ENCODE measurements around the gene FAM193A. TPM values are rescaled to one million over a fixed set of nuclear protein-coding genes. Genes with fewer than 3 reads are reported as not detected.

The FAM193A gene
- total and polyA plus RNA-seq, 2 experiments from 2014 or later = 12.0 to 22.9 TPM

DNA sequence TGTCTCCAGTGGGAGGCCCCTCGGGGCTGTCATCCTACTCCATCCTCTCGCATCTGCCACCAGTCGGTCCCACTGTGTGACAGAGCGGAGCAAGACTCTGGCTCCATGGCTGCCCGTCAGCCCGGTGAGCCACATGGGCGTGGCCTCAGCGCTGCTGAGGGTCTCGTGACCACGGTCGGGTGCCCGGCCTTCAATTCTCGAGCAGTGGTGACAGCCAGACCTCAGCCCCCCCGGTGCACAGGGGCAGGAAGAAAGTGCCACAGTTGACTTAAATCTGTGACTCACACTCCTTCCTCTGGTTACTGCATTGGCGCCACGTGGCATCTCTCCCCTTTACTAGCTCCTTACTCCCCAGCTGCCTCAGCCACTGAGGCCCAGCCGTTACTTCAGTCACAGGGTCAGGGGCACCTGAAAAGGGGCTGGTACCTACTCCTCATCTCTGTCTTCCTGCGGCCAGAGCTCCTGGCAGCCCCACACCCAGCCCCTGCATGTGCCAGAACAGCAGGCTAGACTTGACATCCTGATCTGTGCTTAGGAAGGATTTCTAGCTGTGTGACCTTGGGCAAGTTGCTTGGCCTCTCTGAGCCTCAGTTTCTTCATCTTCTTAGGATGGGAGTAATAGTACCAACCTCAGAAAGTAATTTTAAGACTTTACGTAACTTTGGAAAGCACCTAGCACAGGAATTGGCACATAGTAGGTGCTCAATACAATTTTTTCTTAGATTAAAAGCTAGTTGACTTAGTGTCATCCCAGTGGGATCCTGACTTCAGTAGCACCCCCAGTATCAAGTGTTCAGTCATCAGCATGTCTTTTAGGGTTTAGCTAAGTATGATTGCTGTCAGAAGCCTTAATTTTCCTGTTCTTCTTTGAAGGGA, 153.6 kb downstream of the FAM193A start:
- no peak overlapping the region for H2AFZ ChIP-seq
- H3K4me2 ChIP-seq = no peak overlapping the region
- no peak overlapping the region for H3K4me3 Mint-ChIP-seq
- no peaks in the 10 kb centered on the region for H3K9me2 ChIP-seq (ENCODE audit: insufficient read depth)
- H3K9me3 Mint-ChIP-seq = no peaks in the 10 kb centered on the region
- no peaks in the 10 kb centered on the region for H3K27me3 ChIP-seq (ENCODE audit: insufficient read depth)
- peaks cover 13% of the 10 kb centered on the region; the same call in 1 of the 2 replicates for H3K36me3 ChIP-seq (ENCODE audit: insufficient read depth)
- H3K4me1 ChIP-seq (ENCODE audit: insufficient read depth) = no peaks in the 10 kb centered on the region
- peaks cover 48% of the 10 kb centered on the region for H3K36me3 Mint-ChIP-seq (ENCODE audit: low read depth)
- no peak for ATAC-seq
- TF ChIP-seq, protein P1, sequence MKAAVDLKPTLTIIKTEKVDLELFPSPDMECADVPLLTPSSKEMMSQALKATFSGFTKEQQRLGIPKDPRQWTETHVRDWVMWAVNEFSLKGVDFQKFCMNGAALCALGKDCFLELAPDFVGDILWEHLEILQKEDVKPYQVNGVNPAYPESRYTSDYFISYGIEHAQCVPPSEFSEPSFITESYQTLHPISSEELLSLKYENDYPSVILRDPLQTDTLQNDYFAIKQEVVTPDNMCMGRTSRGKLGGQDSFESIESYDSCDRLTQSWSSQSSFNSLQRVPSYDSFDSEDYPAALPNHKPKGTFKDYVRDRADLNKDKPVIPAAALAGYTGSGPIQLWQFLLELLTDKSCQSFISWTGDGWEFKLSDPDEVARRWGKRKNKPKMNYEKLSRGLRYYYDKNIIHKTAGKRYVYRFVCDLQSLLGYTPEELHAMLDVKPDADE (IDR thresholded peaks at IDR 0.05) = no peak
- TF ChIP-seq NANOG (IDR thresholded peaks at IDR 0.05; ENCODE audit: borderline replicate concordance) (no peak), STAT1 (IDR thresholded peaks at IDR 0.05; ENCODE audit: unreplicated experiment) (no peak)
- DNase-seq (ENCODE audit: low spot score) = no peak
- no peaks in the 10 kb centered on the region for H3K4me1 Mint-ChIP-seq
- H4K20me1 ChIP-seq (replicated peaks; ENCODE audit: insufficient read depth) = peaks cover 10% of the 10 kb centered on the region; the same call in 1 of the 2 replicates
- no peak overlapping the region for H3K27ac Mint-ChIP-seq
- H3K27ac ChIP-seq (ENCODE audit: low read depth) = no peak overlapping the region
- no peaks in the 10 kb centered on the region for H3F3A ChIP-seq (replicated peaks; ENCODE audit: low read depth)
- H3K27me3 Mint-ChIP-seq (ENCODE audit: insufficient read depth, low read depth, poor library complexity) = peaks cover 11% of the 10 kb centered on the region
- 0 out of 2 replicates have a peak, but pooled peaks cover 2% of the 10 kb centered on the region for H3K79me2 ChIP-seq (replicated peaks; ENCODE audit: insufficient read depth)
- H3K4me3 ChIP-seq = no peak overlapping the region

DNA sequence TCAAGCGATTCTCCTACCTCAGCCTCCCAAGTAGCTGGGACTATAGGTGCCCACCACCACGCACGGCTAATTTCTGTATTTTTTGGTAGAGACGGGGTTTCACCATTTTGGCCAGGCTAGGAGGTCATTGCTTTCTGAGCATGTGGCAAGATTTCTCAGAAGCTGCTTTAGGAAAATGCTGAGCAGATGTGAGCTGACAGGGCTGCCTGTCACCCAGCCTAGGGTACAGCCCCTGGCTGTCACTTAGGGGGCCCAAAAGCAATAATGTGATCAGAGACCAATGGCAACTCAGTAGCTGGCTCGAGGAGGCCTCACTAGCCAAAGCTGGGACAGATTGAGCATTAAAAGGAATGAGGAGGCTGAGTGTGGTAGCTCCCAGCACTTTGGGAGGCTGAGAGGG, 154.9 kb downstream of the FAM193A start:
- no peak overlapping the region for H3K4me3 ChIP-seq
- H3K4me1 ChIP-seq (ENCODE audit: insufficient read depth) = no peaks in the 10 kb centered on the region
- Mint-ChIP-seq H3K4me1 (no peaks in the 10 kb centered on the region), H3K27me3 (ENCODE audit: insufficient read depth, low read depth, poor library complexity) (peaks cover 11% of the 10 kb centered on the region), H3K36me3 (ENCODE audit: low read depth) (peaks cover 52% of the 10 kb centered on the region), H3K9me3 (no peaks in the 10 kb centered on the region), H3K27ac (no peak overlapping the region), H3K4me3 (no peak overlapping the region)
- H3K79me2 ChIP-seq (replicated peaks; ENCODE audit: insufficient read depth) = 0 out of 2 replicates have a peak, but pooled peaks cover under 1% of the 10 kb centered on the region
- H3K36me3 ChIP-seq (ENCODE audit: insufficient read depth) = peaks cover 15% of the 10 kb centered on the region
- no peaks in the 10 kb centered on the region for H3K9me2 ChIP-seq (ENCODE audit: insufficient read depth)
- no peak overlapping the region for H3K27ac ChIP-seq (ENCODE audit: low read depth)
- no peaks in the 10 kb centered on the region for H3K27me3 ChIP-seq (ENCODE audit: insufficient read depth)
- H2AFZ ChIP-seq = no peak overlapping the region
- ATAC-seq (no peak), DNase-seq (ENCODE audit: low spot score) (no peak)
- no peaks in the 10 kb centered on the region for H3F3A ChIP-seq (replicated peaks; ENCODE audit: low read depth)
- H3K4me2 ChIP-seq = no peak overlapping the region
- H4K20me1 ChIP-seq (replicated peaks; ENCODE audit: insufficient read depth) = peaks cover 10% of the 10 kb centered on the region; the same call in 1 of the 2 replicates
- TF ChIP-seq EZH2 (IDR thresholded peaks at IDR 0.05; ENCODE audit: low read depth, unreplicated experiment) = no peak
- no peak for TF ChIP-seq POLR2AphosphoS5 (IDR thresholded peaks at IDR 0.05; ENCODE audit: low read depth)
- no peak for TF ChIP-seq EZH2phosphoT487 (IDR thresholded peaks at IDR 0.05; ENCODE audit: unreplicated experiment)
- TF ChIP-seq, protein P2, sequence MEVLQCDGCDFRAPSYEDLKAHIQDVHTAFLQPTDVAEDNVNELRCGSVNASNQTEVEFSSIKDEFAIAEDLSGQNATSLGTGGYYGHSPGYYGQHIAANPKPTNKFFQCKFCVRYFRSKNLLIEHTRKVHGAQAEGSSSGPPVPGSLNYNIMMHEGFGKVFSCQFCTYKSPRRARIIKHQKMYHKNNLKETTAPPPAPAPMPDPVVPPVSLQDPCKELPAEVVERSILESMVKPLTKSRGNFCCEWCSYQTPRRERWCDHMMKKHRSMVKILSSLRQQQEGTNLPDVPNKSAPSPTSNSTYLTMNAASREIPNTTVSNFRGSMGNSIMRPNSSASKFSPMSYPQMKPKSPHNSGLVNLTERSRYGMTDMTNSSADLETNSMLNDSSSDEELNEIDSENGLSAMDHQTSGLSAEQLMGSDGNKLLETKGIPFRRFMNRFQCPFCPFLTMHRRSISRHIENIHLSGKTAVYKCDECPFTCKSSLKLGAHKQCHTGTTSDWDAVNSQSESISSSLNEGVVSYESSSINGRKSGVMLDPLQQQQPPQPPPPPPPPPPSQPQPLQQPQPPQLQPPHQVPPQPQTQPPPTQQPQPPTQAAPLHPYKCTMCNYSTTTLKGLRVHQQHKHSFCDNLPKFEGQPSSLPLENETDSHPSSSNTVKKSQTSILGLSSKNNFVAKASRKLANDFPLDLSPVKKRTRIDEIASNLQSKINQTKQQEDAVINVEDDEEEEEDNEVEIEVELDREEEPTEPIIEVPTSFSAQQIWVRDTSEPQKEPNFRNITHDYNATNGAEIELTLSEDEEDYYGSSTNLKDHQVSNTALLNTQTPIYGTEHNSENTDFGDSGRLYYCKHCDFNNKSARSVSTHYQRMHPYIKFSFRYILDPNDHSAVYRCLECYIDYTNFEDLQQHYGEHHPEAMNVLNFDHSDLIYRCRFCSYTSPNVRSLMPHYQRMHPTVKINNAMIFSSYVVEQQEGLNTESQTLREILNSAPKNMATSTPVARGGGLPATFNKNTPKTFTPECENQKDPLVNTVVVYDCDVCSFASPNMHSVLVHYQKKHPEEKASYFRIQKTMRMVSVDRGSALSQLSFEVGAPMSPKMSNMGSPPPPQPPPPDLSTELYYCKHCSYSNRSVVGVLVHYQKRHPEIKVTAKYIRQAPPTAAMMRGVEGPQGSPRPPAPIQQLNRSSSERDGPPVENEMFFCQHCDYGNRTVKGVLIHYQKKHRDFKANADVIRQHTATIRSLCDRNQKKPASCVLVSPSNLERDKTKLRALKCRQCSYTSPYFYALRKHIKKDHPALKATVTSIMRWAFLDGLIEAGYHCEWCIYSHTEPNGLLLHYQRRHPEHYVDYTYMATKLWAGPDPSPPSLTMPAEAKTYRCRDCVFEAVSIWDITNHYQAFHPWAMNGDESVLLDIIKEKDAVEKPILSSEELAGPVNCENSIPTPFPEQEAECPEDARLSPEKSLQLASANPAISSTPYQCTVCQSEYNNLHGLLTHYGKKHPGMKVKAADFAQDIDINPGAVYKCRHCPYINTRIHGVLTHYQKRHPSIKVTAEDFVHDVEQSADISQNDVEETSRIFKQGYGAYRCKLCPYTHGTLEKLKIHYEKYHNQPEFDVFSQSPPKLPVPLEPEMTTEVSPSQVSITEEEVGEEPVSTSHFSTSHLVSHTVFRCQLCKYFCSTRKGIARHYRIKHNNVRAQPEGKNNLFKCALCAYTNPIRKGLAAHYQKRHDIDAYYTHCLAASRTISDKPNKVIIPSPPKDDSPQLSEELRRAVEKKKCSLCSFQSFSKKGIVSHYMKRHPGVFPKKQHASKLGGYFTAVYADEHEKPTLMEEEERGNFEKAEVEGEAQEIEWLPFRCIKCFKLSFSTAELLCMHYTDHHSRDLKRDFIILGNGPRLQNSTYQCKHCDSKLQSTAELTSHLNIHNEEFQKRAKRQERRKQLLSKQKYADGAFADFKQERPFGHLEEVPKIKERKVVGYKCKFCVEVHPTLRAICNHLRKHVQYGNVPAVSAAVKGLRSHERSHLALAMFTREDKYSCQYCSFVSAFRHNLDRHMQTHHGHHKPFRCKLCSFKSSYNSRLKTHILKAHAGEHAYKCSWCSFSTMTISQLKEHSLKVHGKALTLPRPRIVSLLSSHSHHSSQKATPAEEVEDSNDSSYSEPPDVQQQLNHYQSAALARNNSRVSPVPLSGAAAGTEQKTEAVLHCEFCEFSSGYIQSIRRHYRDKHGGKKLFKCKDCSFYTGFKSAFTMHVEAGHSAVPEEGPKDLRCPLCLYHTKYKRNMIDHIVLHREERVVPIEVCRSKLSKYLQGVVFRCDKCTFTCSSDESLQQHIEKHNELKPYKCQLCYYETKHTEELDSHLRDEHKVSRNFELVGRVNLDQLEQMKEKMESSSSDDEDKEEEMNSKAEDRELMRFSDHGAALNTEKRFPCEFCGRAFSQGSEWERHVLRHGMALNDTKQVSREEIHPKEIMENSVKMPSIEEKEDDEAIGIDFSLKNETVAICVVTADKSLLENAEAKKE (CRISPR knock-in tag; IDR thresholded peaks at IDR 0.05) = no peak
- TF ChIP-seq, protein P3, sequence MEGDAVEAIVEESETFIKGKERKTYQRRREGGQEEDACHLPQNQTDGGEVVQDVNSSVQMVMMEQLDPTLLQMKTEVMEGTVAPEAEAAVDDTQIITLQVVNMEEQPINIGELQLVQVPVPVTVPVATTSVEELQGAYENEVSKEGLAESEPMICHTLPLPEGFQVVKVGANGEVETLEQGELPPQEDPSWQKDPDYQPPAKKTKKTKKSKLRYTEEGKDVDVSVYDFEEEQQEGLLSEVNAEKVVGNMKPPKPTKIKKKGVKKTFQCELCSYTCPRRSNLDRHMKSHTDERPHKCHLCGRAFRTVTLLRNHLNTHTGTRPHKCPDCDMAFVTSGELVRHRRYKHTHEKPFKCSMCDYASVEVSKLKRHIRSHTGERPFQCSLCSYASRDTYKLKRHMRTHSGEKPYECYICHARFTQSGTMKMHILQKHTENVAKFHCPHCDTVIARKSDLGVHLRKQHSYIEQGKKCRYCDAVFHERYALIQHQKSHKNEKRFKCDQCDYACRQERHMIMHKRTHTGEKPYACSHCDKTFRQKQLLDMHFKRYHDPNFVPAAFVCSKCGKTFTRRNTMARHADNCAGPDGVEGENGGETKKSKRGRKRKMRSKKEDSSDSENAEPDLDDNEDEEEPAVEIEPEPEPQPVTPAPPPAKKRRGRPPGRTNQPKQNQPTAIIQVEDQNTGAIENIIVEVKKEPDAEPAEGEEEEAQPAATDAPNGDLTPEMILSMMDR (conservative IDR thresholded peaks at IDR 0.05; ENCODE audit: low read depth in 2 of 2) = no peak
- TF ChIP-seq CREB1 (CRISPR knock-in tag; IDR thresholded peaks at IDR 0.05; ENCODE audit: low read depth) = no peak
- no peak for TF ChIP-seq ZNF114 (CRISPR knock-in tag; IDR thresholded peaks at IDR 0.05)
- TF ChIP-seq ZNF331 (CRISPR knock-in tag; IDR thresholded peaks at IDR 0.05; ENCODE audit: low read depth) = no peak
- no peak for TF ChIP-seq NANOG (IDR thresholded peaks at IDR 0.05; ENCODE audit: borderline replicate concordance)
